ENCODE data around the gene ZNF32. TPM values are rescaled to one million over a fixed set of nuclear protein-coding genes. Genes with fewer than 3 reads are reported as not detected.

ZNF32 gene
- total and polyA plus RNA-seq, 2 of the 8 experiments (the other 6 are each of a cell fraction or from before 2014, with no cell fraction given): 17.2 to 22.5 TPM

DNA sequence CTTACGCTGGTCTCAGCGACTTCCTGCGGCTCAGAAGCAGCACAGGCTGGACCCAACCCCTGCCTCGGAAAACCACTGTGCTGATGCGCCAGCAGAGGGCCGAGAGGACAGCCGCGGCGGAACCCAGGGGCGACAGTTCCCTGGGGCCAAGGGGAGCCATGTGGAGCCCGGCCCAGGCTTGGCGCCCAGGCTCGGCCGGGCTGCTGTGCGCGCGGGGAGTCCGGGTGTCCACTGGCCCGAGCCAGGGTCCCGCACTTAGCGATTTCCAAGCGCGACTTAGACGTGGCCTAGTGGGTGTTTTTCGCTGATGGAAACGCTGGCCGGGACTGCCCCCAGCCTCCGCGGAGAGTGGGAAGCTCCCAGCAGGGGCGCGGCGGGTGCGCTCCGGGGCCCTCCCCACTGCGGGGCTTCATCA is 18.6 kb upstream of the ZNF32 start (continued):
- TF ChIP-seq, protein P1, sequence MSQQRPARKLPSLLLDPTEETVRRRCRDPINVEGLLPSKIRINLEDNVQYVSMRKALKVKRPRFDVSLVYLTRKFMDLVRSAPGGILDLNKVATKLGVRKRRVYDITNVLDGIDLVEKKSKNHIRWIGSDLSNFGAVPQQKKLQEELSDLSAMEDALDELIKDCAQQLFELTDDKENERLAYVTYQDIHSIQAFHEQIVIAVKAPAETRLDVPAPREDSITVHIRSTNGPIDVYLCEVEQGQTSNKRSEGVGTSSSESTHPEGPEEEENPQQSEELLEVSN (IDR thresholded peaks at IDR 0.05): no peak
- TF ChIP-seq EP300 (IDR thresholded peaks at IDR 0.05; ENCODE audit: borderline replicate concordance in 1 of 2, low read depth in 2 of 2, low read length in 2 of 2): no peak
- TF ChIP-seq PHF8 (conservative IDR thresholded peaks at IDR 0.05; ENCODE audit: low read depth, low read length): no peak
- TF ChIP-seq CTBP2 (IDR thresholded peaks at IDR 0.05; ENCODE audit: borderline replicate concordance, insufficient read depth, insufficient read length, low read length): no peak
- no peak for TF ChIP-seq CEBPB (IDR thresholded peaks at IDR 0.05; ENCODE audit: low read depth, low read length)
- TF ChIP-seq USF2 (IDR thresholded peaks at IDR 0.05; ENCODE audit: low read length): no peak
- no peak for TF ChIP-seq EGR1 (IDR thresholded peaks at IDR 0.05; ENCODE audit: borderline replicate concordance, low read depth, low read length)
- no peak for TF ChIP-seq TAF7 (optimal IDR thresholded peaks at IDR 0.05; ENCODE audit: borderline replicate concordance, low read depth, low read length)
- TF ChIP-seq GTF2F1 (IDR thresholded peaks at IDR 0.05; ENCODE audit: borderline replicate concordance, low read depth, low read length): no peak
- no peak for TF ChIP-seq KDM1A (IDR thresholded peaks at IDR 0.05; ENCODE audit: borderline replicate concordance, low read length)
- TF ChIP-seq SP4 (IDR thresholded peaks at IDR 0.05; ENCODE audit: low read length): no peak
- TF ChIP-seq SIX5 (IDR thresholded peaks at IDR 0.05; ENCODE audit: low read depth, low read length): no peak
- TF ChIP-seq JUND (IDR thresholded peaks at IDR 0.05; ENCODE audit: low read length): no peak
- no peak for TF ChIP-seq ZNF274 (IDR thresholded peaks at IDR 0.05; ENCODE audit: borderline replicate concordance, extremely low read depth, low read length)
- TF ChIP-seq CTCF (IDR thresholded peaks at IDR 0.05; ENCODE audit: control extremely low read depth in 1 of 3, insufficient read depth in 1 of 3, low read depth in 1 of 3, low read length in 3 of 3): peak; percentile 51 to 64 (median 53); a peak in 3 of 4 replicates
- TF ChIP-seq RAD21 (IDR thresholded peaks at IDR 0.05 in 1 of 2, conservative IDR thresholded peaks at IDR 0.05 in 1 of 2; ENCODE audit: low read depth in 2 of 2, low read length in 2 of 2): peak; percentile 26 to 48; a peak in 3 of 4 replicates
- no peak for TF ChIP-seq POU5F1 (IDR thresholded peaks at IDR 0.05; ENCODE audit: low read depth, low read length)
- TF ChIP-seq ASH2L (IDR thresholded peaks at IDR 0.05; ENCODE audit: low read length): peak; percentile 66
- TF ChIP-seq POLR2AphosphoS5 (IDR thresholded peaks at IDR 0.05; ENCODE audit: low read depth, low read length): no peak
- TF ChIP-seq SP2 (IDR thresholded peaks at IDR 0.05; ENCODE audit: low read length): no peak
- no peak for TF ChIP-seq RNF2 (IDR thresholded peaks at IDR 0.05; ENCODE audit: borderline replicate concordance, low read depth, low read length, missing control alignments, poor library complexity, severe bottlenecking)
